ENCODE measurements around the gene FMNL2.

FMNL2 gene

DNA sequence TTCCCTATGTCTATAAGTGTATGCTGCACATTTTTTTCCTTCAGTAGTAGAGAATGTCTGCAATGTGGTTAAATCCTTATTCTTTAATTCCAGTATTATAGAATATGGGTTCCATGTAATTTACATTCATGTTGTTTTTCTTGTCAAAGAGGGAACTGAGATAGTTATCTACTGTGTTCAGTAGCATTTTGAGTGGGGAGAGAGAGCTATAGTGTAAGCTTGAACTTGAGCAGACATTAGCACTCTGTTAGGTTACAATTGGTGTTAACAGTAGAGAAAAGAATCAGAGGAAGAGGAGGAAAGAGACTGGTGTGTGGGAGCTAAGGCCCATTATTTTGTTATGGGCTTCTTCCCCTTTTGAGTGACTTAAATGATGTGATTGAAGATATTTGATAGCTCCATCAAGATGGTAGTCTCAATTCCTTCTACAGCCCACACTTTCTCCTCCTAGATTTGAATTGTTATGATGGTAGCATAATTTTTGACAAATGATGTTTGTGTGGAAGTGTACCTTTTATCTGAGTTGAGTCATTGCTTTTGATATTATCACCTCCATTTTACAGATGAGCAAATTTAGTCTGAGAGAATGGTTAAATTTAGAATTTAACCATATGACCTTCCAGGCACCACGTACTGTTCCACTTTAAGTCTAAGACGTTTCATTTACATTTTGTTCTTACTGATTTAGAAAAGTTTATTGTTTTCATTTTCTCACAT lies 71.3 kb downstream of the FMNL2 start:
- no peak for DNase-seq

GRCh38 chr2:152406836-152407161 lies 71.8 kb downstream of the FMNL2 start:
- DNase-seq: no peak

GRCh38 chr2:152407204-152407721 lies 72.3 kb downstream of the FMNL2 start:
- DNase-seq: no peak

DNA sequence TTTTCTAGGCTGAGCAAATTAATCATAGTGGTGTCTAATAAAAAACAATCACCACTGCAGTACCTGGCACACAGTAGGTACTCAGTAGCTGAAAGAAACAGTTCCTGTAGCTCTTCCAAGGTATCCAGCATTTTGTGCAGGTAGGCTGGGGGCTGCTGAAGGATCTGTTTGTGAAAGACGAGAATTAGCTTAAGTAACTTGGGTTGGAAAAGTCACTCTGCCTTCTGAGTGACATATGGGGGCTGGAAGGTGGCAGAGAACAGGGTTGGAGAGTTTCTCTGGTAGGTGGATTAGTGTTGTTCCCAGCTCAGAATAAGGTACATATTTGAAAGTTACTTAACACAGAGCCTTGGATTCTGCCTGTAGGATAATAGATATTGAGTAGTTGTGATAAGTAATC lies 72.8 kb downstream of the FMNL2 start:
- no peak for DNase-seq

DNA sequence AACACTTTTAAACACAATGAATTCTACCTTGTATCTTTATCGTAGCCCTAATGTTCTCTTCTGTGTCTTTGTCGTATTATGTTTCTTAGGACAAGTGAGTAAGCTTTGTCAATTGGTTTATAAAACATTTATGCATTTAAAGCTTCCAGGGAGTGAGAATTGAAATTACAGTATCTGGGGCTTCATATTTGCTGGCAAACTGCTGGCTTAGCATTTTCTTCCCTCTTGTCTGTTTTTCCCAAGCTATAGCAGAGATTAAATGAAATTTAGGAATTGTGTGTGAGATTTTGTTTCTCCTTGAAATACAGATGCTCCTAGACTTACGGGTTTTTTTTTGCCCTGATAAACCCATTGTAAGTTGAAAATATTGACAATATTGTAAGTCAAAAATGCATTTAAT lies 73.3 kb downstream of the FMNL2 start:
- no peak for DNase-seq

DNA sequence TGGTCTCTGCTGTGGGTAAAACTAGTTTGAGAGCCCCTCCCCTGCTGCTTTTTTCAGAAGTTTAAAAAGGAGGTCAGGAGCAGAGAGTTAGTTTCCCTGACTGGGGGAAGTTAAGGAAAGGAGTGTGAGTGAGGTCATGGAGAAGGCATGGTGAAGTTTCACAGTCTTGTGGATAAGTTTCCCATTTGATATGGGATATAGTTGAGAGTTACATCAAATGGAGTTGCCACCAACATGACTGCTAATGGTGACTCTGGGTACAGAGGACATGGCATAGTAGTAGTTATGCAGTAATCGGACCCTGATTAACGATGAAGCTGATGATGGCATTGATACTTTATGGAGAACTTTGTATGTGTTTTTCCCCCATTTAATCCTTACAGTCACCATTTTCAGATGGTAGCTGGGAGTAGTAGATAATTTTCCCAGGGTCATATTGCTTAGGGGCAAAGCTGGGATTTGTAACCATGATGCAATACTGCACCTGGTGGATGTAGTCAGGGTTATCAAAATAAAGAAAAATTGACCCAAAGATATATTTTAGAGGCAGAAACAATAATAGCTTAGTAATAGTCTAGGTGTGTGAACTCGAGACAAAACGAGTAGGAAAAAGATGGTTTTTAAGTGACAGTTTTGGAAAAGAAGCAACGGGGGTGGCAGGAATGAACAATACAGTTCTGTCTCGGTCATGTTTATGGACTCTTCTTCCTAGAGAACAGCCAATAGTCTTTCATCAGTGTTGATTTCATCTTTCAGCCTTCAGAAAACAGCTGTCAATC lies 74.6 kb downstream of the FMNL2 start:
- DNase-seq: no peak

DNA sequence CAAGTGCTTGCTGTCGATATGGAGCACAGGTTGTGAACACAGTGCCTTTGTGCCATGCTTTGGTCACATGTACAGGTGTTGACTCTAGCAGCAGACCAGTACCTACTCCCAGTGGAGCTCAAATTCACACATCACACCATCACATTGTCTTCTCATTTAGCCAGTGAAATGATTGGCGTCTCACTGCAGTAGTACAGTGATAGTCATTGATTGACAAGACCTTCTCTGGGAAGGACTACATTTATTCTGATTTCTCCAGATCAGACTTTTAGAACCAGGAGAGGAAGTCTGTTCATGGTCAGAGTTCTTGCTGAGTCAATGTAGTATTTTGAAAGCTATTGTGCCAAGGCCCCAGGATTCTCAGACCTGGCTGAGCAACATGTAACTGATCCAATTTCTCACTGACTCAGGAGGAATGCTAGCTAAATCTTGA lies 75.2 kb downstream of the FMNL2 start:
- no peak for DNase-seq

GRCh38 chr2:152411154-152411553 lies 76.2 kb downstream of the FMNL2 start:
- no peak for DNase-seq

DNA sequence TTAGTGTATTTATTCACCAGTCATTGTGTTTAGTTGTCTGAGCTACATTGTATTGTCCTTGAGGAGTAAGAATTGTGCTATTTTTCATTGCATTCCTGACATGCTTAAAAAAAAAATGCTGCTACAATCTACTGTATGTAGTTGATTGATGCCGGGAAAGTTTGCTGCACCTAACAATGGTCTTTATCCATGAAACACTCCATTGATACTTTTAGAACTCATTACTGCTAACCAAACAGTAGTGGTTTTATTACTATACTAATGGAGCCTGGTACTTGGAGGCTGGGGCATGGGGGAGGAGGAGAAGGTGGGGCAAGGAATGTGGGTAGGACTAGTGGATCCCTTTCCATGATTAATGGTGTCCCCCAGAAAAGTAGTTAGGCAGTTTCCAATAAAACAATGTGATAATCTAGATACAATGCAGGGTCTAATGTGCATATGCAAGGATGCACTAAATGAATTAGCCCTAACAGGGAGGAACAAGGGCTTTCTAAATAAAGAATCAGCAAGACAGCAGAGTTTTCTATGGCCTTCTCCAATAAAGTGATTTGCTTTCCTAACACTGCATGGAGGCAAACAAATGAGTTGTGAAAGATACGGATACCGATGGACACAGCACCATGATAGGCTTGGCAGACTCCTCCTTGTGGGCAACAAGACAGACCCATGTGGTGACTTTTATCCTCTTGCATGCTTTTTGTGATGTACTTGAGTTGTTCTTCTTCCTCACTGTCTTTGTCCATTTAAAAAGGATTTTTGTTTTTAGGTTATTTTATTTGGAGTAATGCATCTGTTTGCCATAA lies 78.5 kb downstream of the FMNL2 start:
- DNase-seq: no peak

DNA sequence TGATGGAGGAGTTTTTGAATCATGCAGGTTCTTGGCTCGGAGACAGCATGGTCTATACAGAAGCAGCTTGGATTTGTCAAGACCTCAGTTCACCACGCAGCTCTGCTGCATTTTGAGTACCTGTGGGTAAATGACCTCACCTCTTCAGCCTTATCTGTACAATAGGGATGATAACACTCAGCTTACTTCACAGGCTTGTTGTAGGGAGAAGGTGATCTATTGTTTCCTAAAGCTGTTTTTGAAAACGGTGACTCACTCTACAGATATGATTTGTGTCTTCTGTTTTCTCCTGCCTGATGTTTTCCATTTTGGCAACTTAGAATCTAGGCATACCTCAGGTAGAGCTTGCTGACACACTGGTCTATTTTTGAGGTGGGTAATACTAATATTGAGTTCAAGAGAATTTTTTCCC lies 80.3 kb downstream of the FMNL2 start:
- DNase-seq: no peak

GRCh38 chr2:152415796-152416195 lies 80.8 kb downstream of the FMNL2 start:
- DNase-seq: no peak

GRCh38 chr2:152418688-152419087 lies 83.7 kb downstream of the FMNL2 start:
- DNase-seq: no peak

- DNase-seq: no peak
Measured at GRCh38 chr2:152419944-152420343, 85.0 kb downstream of the FMNL2 start.

GRCh38 chr2:152420363-152420762 lies 85.4 kb downstream of the FMNL2 start:
- no peak for DNase-seq

DNA sequence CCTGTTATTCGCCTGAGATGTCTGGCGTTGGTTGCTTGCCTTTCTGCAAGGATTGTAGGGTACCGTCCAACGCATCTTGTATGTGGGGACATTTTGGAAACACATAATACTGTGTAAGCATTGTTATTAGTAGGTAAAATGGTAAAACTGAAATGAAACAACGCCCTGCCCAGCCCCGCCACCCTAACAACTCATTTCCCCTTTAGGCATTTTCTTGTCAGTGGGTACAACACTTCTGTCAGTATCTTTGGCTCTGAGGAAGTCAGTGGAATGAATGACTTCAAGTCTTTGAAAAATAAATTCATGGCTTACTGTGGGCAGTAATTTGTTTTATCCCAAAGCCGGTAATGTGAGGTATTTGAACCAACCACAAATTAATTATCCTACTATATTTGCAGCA lies 86.0 kb downstream of the FMNL2 start:
- DNase-seq: no peak

- no peak for DNase-seq
Measured at GRCh38 chr2:152421521-152422370, 86.8 kb downstream of the FMNL2 start.

- DNase-seq: no peak
Measured at GRCh38 chr2:152423684-152424083, 88.7 kb downstream of the FMNL2 start.

DNA sequence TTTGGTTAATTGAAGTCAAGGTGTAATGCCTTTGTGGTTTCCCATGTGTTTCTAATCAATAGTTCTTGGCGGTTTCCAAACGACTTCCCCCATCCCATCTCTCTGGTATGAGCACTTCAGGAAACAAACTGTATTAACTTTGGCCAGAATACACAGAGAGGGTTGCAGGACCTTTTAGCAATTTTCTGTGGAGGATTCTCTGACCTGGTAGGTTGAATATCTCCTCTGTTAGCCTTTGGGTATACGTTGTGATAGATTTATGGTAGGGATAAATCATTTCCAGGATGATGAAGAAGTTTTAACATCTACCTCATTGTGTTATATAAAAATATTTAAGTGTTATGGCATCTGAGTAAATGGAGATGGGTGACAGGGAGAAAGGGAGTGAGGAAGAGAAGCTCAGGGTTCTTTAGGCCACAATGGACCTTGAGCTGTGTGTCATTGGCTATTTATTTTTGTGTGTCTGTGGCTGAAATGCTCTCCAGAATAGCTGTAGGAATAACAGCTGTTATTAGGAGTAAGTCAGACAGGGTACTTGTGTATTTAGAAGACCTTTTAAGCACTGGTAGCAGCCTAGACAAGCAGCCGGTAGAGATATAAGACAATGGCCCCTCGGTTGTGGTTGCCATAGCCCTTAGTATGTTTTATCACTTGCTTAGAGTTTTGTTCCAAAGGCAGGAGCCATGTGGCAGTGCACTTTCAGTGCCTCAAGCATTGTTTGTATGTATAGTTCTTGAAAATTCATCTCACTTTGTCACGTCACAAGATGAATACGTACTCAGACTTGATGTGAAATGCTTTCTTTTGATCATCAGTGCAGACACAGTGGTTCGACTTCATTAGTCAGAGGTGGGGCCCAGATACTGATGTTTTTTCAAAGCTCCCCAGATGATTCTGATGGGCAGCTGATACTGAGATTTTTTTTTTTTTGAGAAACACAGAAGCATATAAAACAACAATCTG lies 91.1 kb downstream of the FMNL2 start:
- no peak for DNase-seq

- no peak for DNase-seq
Measured at GRCh38 chr2:152426801-152427200, 91.8 kb downstream of the FMNL2 start.

DNA sequence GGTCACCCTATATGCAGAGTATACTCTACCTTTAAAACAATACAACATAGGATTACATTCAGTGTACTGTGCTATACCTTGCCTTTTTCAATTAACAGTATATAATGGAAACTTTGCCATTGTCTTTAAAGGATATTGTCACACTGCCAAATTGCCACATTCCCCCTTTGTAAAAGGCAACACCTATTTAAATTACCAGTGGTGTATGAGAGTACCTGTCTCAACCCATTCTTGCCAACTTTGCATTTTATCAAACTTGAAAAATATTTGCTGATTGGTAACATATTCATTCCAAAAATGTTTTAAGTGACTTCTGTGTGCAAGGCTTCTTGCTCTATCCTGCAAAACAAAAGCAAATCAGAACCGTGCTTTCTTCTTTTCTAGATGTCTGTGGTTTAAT lies 92.9 kb downstream of the FMNL2 start:
- no peak for DNase-seq
